Large intestine (tissue), 3 donors: ENCODE data around the gene TMEM184C. TPM values are rescaled to one million over a fixed set of nuclear protein-coding genes. Genes with fewer than 3 reads are reported as not detected.

ENCODE experiments used
- DNase-seq, 2 donors: peaks; one replicate each; pipeline versions ENCODE4 v3.0.0 to v3.0.0-alpha.2; 2013
- H3K27ac ChIP-seq: one replicate; pipeline ENCODE4 v1.5.1; 2013; ENCODE audit warnings: low read length
- H3K27me3 ChIP-seq: 2 replicates; pipeline ENCODE4 v1.6.1; 2013; ENCODE audit warnings: low read length; ENCODE audit not compliant: control insufficient read depth, insufficient read depth
- H3K36me3 ChIP-seq: 2 replicates; pipeline ENCODE4 v1.6.1; 2013; ENCODE audit warnings: low read length; ENCODE audit not compliant: control insufficient read depth, insufficient read depth
- H3K4me1 ChIP-seq: one replicate; pipeline ENCODE4 v1.6.1; 2013; ENCODE audit warnings: low read length; ENCODE audit not compliant: control insufficient read depth, insufficient read depth
- H3K4me3 ChIP-seq: one replicate; pipeline ENCODE4 v1.5.1; 2013; ENCODE audit warnings: low read length
- H3K9me3 ChIP-seq: one replicate; pipeline ENCODE4 v1.6.1; 2013; ENCODE audit warnings: mild to moderate bottlenecking, low read depth, low read length, moderate library complexity; ENCODE audit not compliant: control insufficient read depth
- WGBS: methylation state at CpG from one replicate; pipeline ENCODE4 v1.1.5; 2013; ENCODE audit warnings: low lambda C conversion rate; ENCODE audit not compliant: insufficient coverage; 5-methylcytosine and 5-hydroxymethylcytosine counted together
- polyA plus RNA-seq: library from polyadenylated mRNA; unstranded; fragments of 120-200 nt; gene quantifications from one replicate; pipeline ENCODE4 v1.2.1, GENCODE V29; 2013

TMEM184C gene
- polyA plus RNA-seq, 1 donor, result 30.2 TPM

GRCh38 chr4:147683188-147683591, 66.0 kb downstream of the TMEM184C start:
- Histone ChIP-seq H3K4me3 (peak overlapping the region; percentile 98), H3K4me1 (peaks cover 7% of the 10 kb centered on the region), H3K9me3 (no peaks in the 10 kb centered on the region), H3K36me3 (peaks cover 10% of the 10 kb centered on the region), H3K27ac (peak overlapping the region; percentile 90), H3K27me3 (no peaks in the 10 kb centered on the region)
- 0% methylated on average over 1 of the region's 10 CpGs for WGBS
- peak in 1 of 2 donors; percentile 44 for DNase-seq

DNA sequence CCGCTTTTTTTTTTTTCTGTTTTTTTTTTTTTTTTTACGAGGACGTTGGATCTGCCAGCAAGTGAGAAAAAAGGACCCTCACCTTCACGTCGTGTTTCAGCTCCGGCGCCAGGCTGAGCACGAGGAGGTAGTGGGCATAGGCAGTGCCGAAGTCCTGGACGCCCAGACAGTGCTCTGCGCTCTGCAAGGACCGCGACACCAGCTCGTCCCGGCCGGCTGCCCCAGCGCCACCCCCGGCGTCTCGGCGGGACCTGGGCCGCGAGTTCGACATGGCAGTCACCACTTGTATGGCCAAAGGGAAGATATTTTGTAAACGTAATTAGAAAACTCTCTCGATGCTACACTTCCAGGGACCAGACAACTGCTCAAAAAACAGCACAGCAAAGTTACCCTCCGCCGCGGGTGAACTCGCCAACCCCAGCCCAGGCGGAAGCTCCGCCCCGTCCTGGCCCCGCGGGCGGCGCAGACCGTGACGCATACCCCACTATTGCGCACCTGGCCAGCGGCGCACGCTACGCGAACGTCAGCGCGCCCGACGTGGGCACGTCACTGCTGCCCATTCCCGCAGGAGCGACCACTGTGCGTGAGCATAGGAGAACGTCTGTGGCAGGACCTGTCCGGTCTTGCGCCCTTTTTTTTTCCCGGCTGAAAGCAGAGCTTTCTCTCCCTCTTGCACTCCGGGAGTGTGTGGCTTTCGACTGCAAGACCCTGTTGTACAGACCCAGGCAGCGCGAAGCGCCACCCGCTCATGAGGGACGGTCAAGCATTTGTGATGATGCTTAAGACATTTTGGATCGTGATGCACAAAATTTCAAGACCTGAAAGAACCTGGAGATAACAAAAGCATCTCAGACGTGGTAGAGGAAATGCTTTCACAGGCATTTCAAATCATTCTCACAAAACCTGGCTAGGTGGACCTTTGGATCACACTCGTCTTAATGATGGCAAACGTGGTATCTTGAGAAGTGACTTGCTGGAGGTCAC, 66.8 kb downstream of the TMEM184C start, which contains the start of gene PRMT9:
Gene PRMT9, minus strand, starts transcription at position 447 of the 984 bp plus-strand sequence. Its CDS starts 176 bp downstream, at position 271.
- Histone ChIP-seq H3K27me3 (no peaks in the 10 kb centered on the region), H3K9me3 (no peaks in the 10 kb centered on the region), H3K4me3 (peak within 1 kb of the TSS; percentile 98), H3K4me1 (peaks cover 7% of the 10 kb centered on the region), H3K36me3 (peaks cover 2% of the 10 kb centered on the region), H3K27ac (peak within 1 kb of the TSS; percentile 90)
- WGBS, result no CpG with 5 or more reads among the region's 69 CpGs
- peak; percentile 91 to 93 for DNase-seq

GRCh38 chr4:147689067-147689466, 71.9 kb downstream of the TMEM184C start:
- no peak overlapping the region for H3K4me3 ChIP-seq

GRCh38 chr4:147691820-147692219, 74.6 kb downstream of the TMEM184C start:
- 100% methylated on average over 1 of the region's 2 CpGs for whole genome bisulfite sequencing
- no peaks in the 10 kb centered on the region for H3K4me1 ChIP-seq
- H3K27me3 ChIP-seq, result no peaks in the 10 kb centered on the region
- H3K36me3 ChIP-seq, result no peaks in the 10 kb centered on the region
- H3K9me3 ChIP-seq, result no peaks in the 10 kb centered on the region
- H3K27ac ChIP-seq, result no peak overlapping the region
- H3K4me3 ChIP-seq, result no peak overlapping the region
- DNase-seq, result no peak

More at GRCh38 chr4:147689067-147689466, 71.9 kb downstream of the TMEM184C start:
- no peaks in the 10 kb centered on the region for H3K9me3 ChIP-seq
- H3K27ac ChIP-seq, result no peak overlapping the region
- DNase-seq, result no peak
- H3K4me1 ChIP-seq, result peaks cover 4% of the 10 kb centered on the region
- WGBS, result 100% methylated on average over 1 of the region's 4 CpGs
- H3K36me3 ChIP-seq, result no peaks in the 10 kb centered on the region
- no peaks in the 10 kb centered on the region for H3K27me3 ChIP-seq

DNA sequence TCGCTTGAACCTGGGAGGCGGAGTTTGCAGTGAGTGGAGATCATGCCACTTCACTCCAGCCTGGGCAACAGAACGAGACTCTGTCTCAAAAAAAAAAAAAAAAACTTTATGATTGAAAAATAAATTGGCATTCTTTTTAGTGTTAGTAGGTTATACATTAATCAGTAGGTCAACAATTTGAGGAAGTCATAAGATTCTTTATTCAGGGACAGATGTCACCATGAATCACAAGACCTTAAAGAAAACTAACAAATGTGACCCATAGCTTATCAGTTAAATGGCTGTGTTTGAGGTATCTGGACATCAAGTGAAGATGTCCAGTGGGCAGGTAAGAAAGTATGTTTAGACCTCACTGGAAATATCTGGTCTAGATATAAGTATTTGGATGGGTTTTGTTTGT, 76.0 kb downstream of the TMEM184C start:
- H3K36me3 ChIP-seq, result no peaks in the 10 kb centered on the region
- no peaks in the 10 kb centered on the region for H3K4me1 ChIP-seq
- no peaks in the 10 kb centered on the region for H3K27me3 ChIP-seq
- no peak overlapping the region for H3K27ac ChIP-seq
- no peaks in the 10 kb centered on the region for H3K9me3 ChIP-seq
- H3K4me3 ChIP-seq, result no peak overlapping the region
- WGBS, result no CpG with 5 or more reads among the region's 3 CpGs
- DNase-seq, result peak in 1 of 2 donors; percentile 52

DNA sequence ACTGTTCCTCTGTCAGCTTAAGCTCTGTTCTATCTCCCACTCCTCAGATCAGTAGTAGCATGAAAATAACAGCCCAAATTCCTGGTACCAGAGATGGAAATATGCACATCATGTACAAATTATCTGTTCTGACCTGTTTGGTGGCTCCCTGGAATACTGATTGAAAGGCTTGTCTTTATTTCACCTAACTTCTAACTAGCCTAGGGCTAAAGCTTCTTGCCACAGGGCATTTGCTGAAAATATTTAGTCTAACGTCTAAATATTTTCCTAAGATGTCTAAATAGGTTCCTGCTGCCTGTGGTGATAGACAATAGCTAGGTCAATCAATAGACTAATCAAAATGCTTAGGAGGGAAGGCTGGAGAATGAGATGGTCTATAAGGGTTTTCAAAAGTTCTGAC, 79.7 kb downstream of the TMEM184C start:
- no peak for DNase-seq
- Histone ChIP-seq H3K27me3 (peaks cover 3% of the 10 kb centered on the region), H3K4me1 (no peaks in the 10 kb centered on the region), H3K27ac (no peak overlapping the region), H3K4me3 (no peak overlapping the region), H3K9me3 (no peaks in the 10 kb centered on the region), H3K36me3 (no peaks in the 10 kb centered on the region)
- WGBS, result no CpG with 5 or more reads among the region's 1 CpG

GRCh38 chr4:147704846-147705245, 87.6 kb downstream of the TMEM184C start:
- Histone ChIP-seq H3K36me3 (no peaks in the 10 kb centered on the region), H3K4me1 (no peaks in the 10 kb centered on the region), H3K27ac (no peak overlapping the region), H3K9me3 (no peaks in the 10 kb centered on the region), H3K27me3 (peaks cover 3% of the 10 kb centered on the region), H3K4me3 (no peak overlapping the region)
- DNase-seq, result no peak
- 33% methylated on average over 1 of the region's 1 CpG for WGBS

GRCh38 chr4:147707892-147708672, 90.9 kb downstream of the TMEM184C start:
- H3K4me3 ChIP-seq, result no peak overlapping the region
- no peaks in the 10 kb centered on the region for H3K36me3 ChIP-seq
- no peaks in the 10 kb centered on the region for H3K9me3 ChIP-seq
- no peaks in the 10 kb centered on the region for H3K4me1 ChIP-seq
- no peak overlapping the region for H3K27ac ChIP-seq
- no peaks in the 10 kb centered on the region for H3K27me3 ChIP-seq
- WGBS, result 10% methylated on average over 2 of the region's 7 CpGs
- DNase-seq, result peak in 1 of 2 donors; percentile 38

- H3K9me3 ChIP-seq, result no peaks in the 10 kb centered on the region
- H3K27me3 ChIP-seq, result no peaks in the 10 kb centered on the region
- no peak overlapping the region for H3K4me3 ChIP-seq
- no peaks in the 10 kb centered on the region for H3K4me1 ChIP-seq
- DNase-seq, result no peak
- H3K36me3 ChIP-seq, result no peaks in the 10 kb centered on the region
- H3K27ac ChIP-seq, result no peak overlapping the region
- 100% methylated on average over 2 of the region's 5 CpGs for WGBS
Observed at GRCh38 chr4:147709999-147710398, 92.8 kb downstream of the TMEM184C start.
